ENCODE data around the gene TRIM9.

TRIM9 gene

GRCh38 chr14:51094901-51095853 lies at the start of gene TRIM9:
Gene TRIM9 (minus strand): TSS chr14:51095105. CDS start chr14:51094939, 166 bp downstream.
- peak; percentile 80 for DNase-seq (ENCODE audit: extremely low read depth, low read depth)
- no peak for TF ChIP-seq CTCF (IDR thresholded peaks at IDR 0.05; ENCODE audit: low read depth, low read length)

GRCh38 chr14:51140856-51141255 lies 46.0 kb upstream of the TRIM9 start:
- DNase-seq (ENCODE audit: extremely low read depth, low read depth), result no peak
- no peak for TF ChIP-seq CTCF (IDR thresholded peaks at IDR 0.05; ENCODE audit: low read depth, low read length)

- no peak for TF ChIP-seq CTCF (IDR thresholded peaks at IDR 0.05; ENCODE audit: low read depth, low read length)
- DNase-seq (ENCODE audit: extremely low read depth, low read depth), result no peak
Observed at GRCh38 chr14:51140338-51140737, 45.4 kb upstream of the TRIM9 start.

GRCh38 chr14:51139121-51139681 lies 44.3 kb upstream of the TRIM9 start:
- DNase-seq (ENCODE audit: extremely low read depth, low read depth), result no peak
- no peak for TF ChIP-seq CTCF (IDR thresholded peaks at IDR 0.05; ENCODE audit: low read depth, low read length)

- no peak for DNase-seq (ENCODE audit: extremely low read depth, low read depth)
- TF ChIP-seq CTCF (IDR thresholded peaks at IDR 0.05; ENCODE audit: low read depth, low read length), result no peak
Observed at GRCh38 chr14:51138404-51139103, 43.6 kb upstream of the TRIM9 start.

- TF ChIP-seq CTCF (IDR thresholded peaks at IDR 0.05; ENCODE audit: low read depth, low read length), result no peak
- DNase-seq (ENCODE audit: extremely low read depth, low read depth), result no peak
Observed at GRCh38 chr14:51131516-51131915, 36.6 kb upstream of the TRIM9 start.

GRCh38 chr14:51129130-51129529 lies 34.2 kb upstream of the TRIM9 start:
- TF ChIP-seq CTCF (IDR thresholded peaks at IDR 0.05; ENCODE audit: low read depth, low read length), result no peak
- DNase-seq (ENCODE audit: extremely low read depth, low read depth), result no peak

Data from AG09319 (cell line).